MM.1S (cell line): ENCODE data around the gene P4HTM.

Experiments
- CTCF ChIP-seq: fragments of 300-600 bp; sonication (generic); IDR thresholded peaks from 2 replicates; pipeline ENCODE4 v1.5.1; 2016; ENCODE audit warnings: antibody characterized with exemption, low read length, mixed read lengths
- EZH2 ChIP-seq: fragments of 300-600 bp; sonication (generic); optimal IDR thresholded peaks from 2 replicates; pipeline ENCODE3; 2017; ENCODE audit warnings: low read depth, mild to moderate bottlenecking, antibody characterized with exemption, low read length, mixed read lengths
- EZH2phosphoT487 ChIP-seq: fragments of 300-600 bp; sonication (generic); IDR thresholded peaks from 2 replicates; pipeline ENCODE4 v1.6.1; 2018; ENCODE audit warnings: antibody characterized with exemption, low read length

GRCh38 chr3:49017229-49017970 is 27.4 kb downstream of the P4HTM start:
- TF ChIP-seq CTCF (no peak), EZH2phosphoT487 (no peak), EZH2 (no peak)
